Trophoblast cell (in vitro differentiated cells and primary cell): Measurements from ENCODE around the gene ABCC4.
A peak's percentile ranks its signal among the peaks of the same experiment; 100 is the strongest.
"Not testable (repeated sequence)": the region's sequence is repeated elsewhere in the genome, so short reads cannot be mapped to it uniquely, and the experiment has no call there.

Experiments
- DNase-seq, 2 donors: peaks; one replicate each; pipeline ENCODE4 v3.0.0-alpha.2; 2016
- H2AFZ ChIP-seq: 2 replicates; pipeline ENCODE4 v1.6.1; 2013; ENCODE audit warnings: low read length, moderate library complexity, mild to moderate bottlenecking; ENCODE audit not compliant: insufficient read depth, poor library complexity
- H2AK5ac ChIP-seq: 2 replicates; pipeline ENCODE4 v1.6.1; 2013; ENCODE audit warnings: mild to moderate bottlenecking, low read length
- H2BK120ac ChIP-seq: 2 replicates; pipeline ENCODE4 v1.6.1; 2013; ENCODE audit warnings: low read length, mild to moderate bottlenecking, moderate library complexity; ENCODE audit not compliant: insufficient read depth, poor library complexity
- H2BK12ac ChIP-seq: 2 replicates; pipeline ENCODE4 v1.6.1; 2013; ENCODE audit warnings: mild to moderate bottlenecking, low read length, moderate library complexity
- H2BK5ac ChIP-seq: 2 replicates; pipeline ENCODE4 v1.6.1; 2013; ENCODE audit warnings: low read length, low read depth, moderate library complexity, mild to moderate bottlenecking; ENCODE audit not compliant: poor library complexity
- H3K14ac ChIP-seq: 2 replicates; pipeline ENCODE4 v1.6.1; 2013; ENCODE audit warnings: mild to moderate bottlenecking, low read length
- H3K18ac ChIP-seq: 2 replicates; pipeline ENCODE4 v1.6.1; 2013; ENCODE audit warnings: mild to moderate bottlenecking, low read length
- H3K23ac ChIP-seq: 2 replicates; pipeline ENCODE4 v1.6.1; 2013; ENCODE audit warnings: low read length
- H3K27ac ChIP-seq: 2 replicates; pipeline ENCODE4 v1.5.1; 2013; ENCODE audit warnings: low read depth, mild to moderate bottlenecking, inconsistent platforms, low read length, moderate library complexity
- H3K27me3 ChIP-seq: 2 replicates; pipeline ENCODE4 v1.6.1; 2013; ENCODE audit warnings: inconsistent platforms, mild to moderate bottlenecking, low read length, moderate library complexity; ENCODE audit not compliant: insufficient read depth
- H3K36me3 ChIP-seq, 2 experiments: 1 replicate in 1 of 2; 2 replicates in 1 of 2; pipeline ENCODE4 v1.6.1; 2013; ENCODE audit warnings: low read length in 2 of 2, mild to moderate bottlenecking in 2 of 2, moderate library complexity in 1 of 2; ENCODE audit not compliant: insufficient read depth in 2 of 2, control insufficient read depth in 1 of 2
- H3K4ac ChIP-seq: 2 replicates; pipeline ENCODE4 v1.6.1; 2013; ENCODE audit warnings: low read depth, mild to moderate bottlenecking, low read length, moderate library complexity
- H3K4me1 ChIP-seq, 2 experiments: 1 replicate in 1 of 2; 2 replicates in 1 of 2; pipeline ENCODE4 v1.6.1; 2013; ENCODE audit warnings: low read length in 2 of 2, mild to moderate bottlenecking in 2 of 2, moderate library complexity in 1 of 2; ENCODE audit not compliant: insufficient read depth in 2 of 2, control insufficient read depth in 1 of 2
- H3K4me2 ChIP-seq: 2 replicates; pipeline ENCODE4 v1.6.1; 2013; ENCODE audit warnings: inconsistent platforms, mild to moderate bottlenecking, low read length, moderate library complexity
- H3K4me3 ChIP-seq: 2 replicates; pipeline ENCODE4 v1.5.1; 2013; ENCODE audit warnings: mild to moderate bottlenecking, low read depth, low read length, inconsistent platforms
- H3K79me1 ChIP-seq: one replicate; pipeline ENCODE4 v1.6.1; 2013; ENCODE audit warnings: low read length
- H3K79me2 ChIP-seq: 2 replicates; pipeline ENCODE4 v1.6.1; 2013; ENCODE audit warnings: low read length, mild to moderate bottlenecking; ENCODE audit not compliant: control insufficient read depth, insufficient read depth, poor library complexity
- H3K9ac ChIP-seq: 2 replicates; pipeline ENCODE4 v1.6.1; 2013; ENCODE audit warnings: mild to moderate bottlenecking, low read length
- H3K9me3 ChIP-seq: 2 replicates; pipeline ENCODE4 v1.6.1; 2013; ENCODE audit warnings: low read depth, mild to moderate bottlenecking, control low read depth, inconsistent platforms, low read length; ENCODE audit not compliant: insufficient read depth
- H4K12ac ChIP-seq: 2 replicates; pipeline ENCODE4 v1.6.1; 2013; ENCODE audit warnings: low read depth, mild to moderate bottlenecking, low read length, moderate library complexity
- H4K8ac ChIP-seq: 2 replicates; pipeline ENCODE4 v1.6.1; 2013; ENCODE audit warnings: low read depth, mild to moderate bottlenecking, low read length, moderate library complexity
- H4K91ac ChIP-seq: one replicate; pipeline ENCODE4 v1.6.1; 2013; ENCODE audit warnings: low read depth, mild to moderate bottlenecking, low read length, moderate library complexity
- WGBS: extraction: QIAGEN DNeasy Blood & Tissue Kit; methylation state at CpG from one replicate; pipeline ENCODE4 v1.1.7; 2013; ENCODE audit warnings: missing lambda C conversion rate; ENCODE audit not compliant: insufficient read length, insufficient coverage; ENCODE audit errors: extremely low coverage; 5-methylcytosine and 5-hydroxymethylcytosine counted together

The ABCC4 gene

GRCh38 chr13:95279016-95279415 lies 22.2 kb downstream of the ABCC4 start:
- no peak overlapping the region for H3K4ac ChIP-seq
- no peak overlapping the region for H3K14ac ChIP-seq
- H2BK12ac ChIP-seq, result no peak overlapping the region
- no peak overlapping the region for H2AK5ac ChIP-seq
- H3K4me3 ChIP-seq, result no peak overlapping the region
- H4K91ac ChIP-seq, result no peak overlapping the region
- H3K4me1 ChIP-seq, result no peaks in the 10 kb centered on the region
- no peak for DNase-seq
- no peak overlapping the region for H3K4me2 ChIP-seq
- no peak overlapping the region for H2AFZ ChIP-seq
- no peak overlapping the region for H3K18ac ChIP-seq
- H2BK120ac ChIP-seq, result no peak overlapping the region
- H4K8ac ChIP-seq, result no peak overlapping the region
- H3K27me3 ChIP-seq, result no peaks in the 10 kb centered on the region
- H2BK5ac ChIP-seq, result no peak overlapping the region
- no peak overlapping the region for H3K9ac ChIP-seq
- no peak overlapping the region for H3K23ac ChIP-seq
- no peaks in the 10 kb centered on the region for H3K79me2 ChIP-seq
- H3K36me3 ChIP-seq, result no peaks in the 10 kb centered on the region
- no peaks in the 10 kb centered on the region for H3K9me3 ChIP-seq
- H3K79me1 ChIP-seq, result no peaks in the 10 kb centered on the region
- no CpG with 5 or more reads among the region's 3 CpGs for WGBS
- no peak overlapping the region for H3K27ac ChIP-seq
- no peak overlapping the region for H4K12ac ChIP-seq

GRCh38 chr13:95276037-95276505 lies 25.2 kb downstream of the ABCC4 start:
- H3K18ac ChIP-seq, result no peak overlapping the region
- H2BK120ac ChIP-seq, result no peak overlapping the region
- no CpG with 5 or more reads among the region's 4 CpGs for WGBS

GRCh38 chr13:95275322-95276036 lies 25.8 kb downstream of the ABCC4 start:
- H2BK120ac ChIP-seq, result no peak overlapping the region
- no peak overlapping the region for H3K18ac ChIP-seq
- H3K23ac ChIP-seq, result no peak overlapping the region
- no peak overlapping the region for H3K27ac ChIP-seq
- no peaks in the 10 kb centered on the region for H3K4me1 ChIP-seq
- no peak overlapping the region for H4K8ac ChIP-seq
- no peaks in the 10 kb centered on the region for H3K79me1 ChIP-seq
- no peak overlapping the region for H4K91ac ChIP-seq
- H3K4ac ChIP-seq, result no peak overlapping the region
- H3K9ac ChIP-seq, result no peak overlapping the region
- H3K9me3 ChIP-seq, result no peaks in the 10 kb centered on the region
- no peaks in the 10 kb centered on the region for H3K27me3 ChIP-seq
- no peak overlapping the region for H2AFZ ChIP-seq
- H3K36me3 ChIP-seq, result no peaks in the 10 kb centered on the region
- H3K4me3 ChIP-seq, result no peak overlapping the region
- H3K4me2 ChIP-seq, result no peak overlapping the region
- no peak overlapping the region for H2BK12ac ChIP-seq
- no peak overlapping the region for H4K12ac ChIP-seq
- H2AK5ac ChIP-seq, result no peak overlapping the region
- no peak overlapping the region for H2BK5ac ChIP-seq
- no CpG with 5 or more reads among the region's 4 CpGs for WGBS
- H3K79me2 ChIP-seq, result no peaks in the 10 kb centered on the region
- H3K14ac ChIP-seq, result no peak overlapping the region
- peak in 1 of 2 donors; percentile 17 for DNase-seq

More at GRCh38 chr13:95276037-95276505, 25.2 kb downstream of the ABCC4 start:
- no peak for DNase-seq
- no peak overlapping the region for H2AFZ ChIP-seq
- no peak overlapping the region for H3K14ac ChIP-seq
- H4K91ac ChIP-seq, result no peak overlapping the region
- H3K9ac ChIP-seq, result no peak overlapping the region
- no peak overlapping the region for H3K4me3 ChIP-seq
- H2AK5ac ChIP-seq, result no peak overlapping the region
- H2BK5ac ChIP-seq, result no peak overlapping the region
- H4K12ac ChIP-seq, result no peak overlapping the region
- no peak overlapping the region for H3K27ac ChIP-seq
- no peaks in the 10 kb centered on the region for H3K27me3 ChIP-seq
- no peaks in the 10 kb centered on the region for H3K9me3 ChIP-seq
- no peak overlapping the region for H4K8ac ChIP-seq
- no peak overlapping the region for H3K4me2 ChIP-seq
- H3K23ac ChIP-seq, result no peak overlapping the region
- H2BK12ac ChIP-seq, result no peak overlapping the region
- H3K36me3 ChIP-seq, result no peaks in the 10 kb centered on the region
- no peaks in the 10 kb centered on the region for H3K4me1 ChIP-seq
- H3K4ac ChIP-seq, result no peak overlapping the region
- H3K79me2 ChIP-seq, result no peaks in the 10 kb centered on the region
- no peaks in the 10 kb centered on the region for H3K79me1 ChIP-seq

GRCh38 chr13:95273592-95274132 lies 27.6 kb downstream of the ABCC4 start:
- H3K36me3 ChIP-seq, H3K27me3 ChIP-seq, H3K9ac ChIP-seq, H2BK5ac ChIP-seq, H2BK12ac ChIP-seq, DNase-seq, H2AFZ ChIP-seq, H3K14ac ChIP-seq, H4K12ac ChIP-seq, H3K79me1 ChIP-seq, H3K79me2 ChIP-seq, H3K23ac ChIP-seq, H4K8ac ChIP-seq, H3K27ac ChIP-seq, H3K4me3 ChIP-seq, H3K4ac ChIP-seq, H3K9me3 ChIP-seq, H4K91ac ChIP-seq, H3K4me2 ChIP-seq, H2AK5ac ChIP-seq, H3K4me1 ChIP-seq, H2BK120ac ChIP-seq, H3K18ac ChIP-seq: not testable (repeated sequence)
- WGBS, result no CpG with 5 or more reads among the region's 12 CpGs
